CD8-positive, alpha-beta memory T cell (primary cell): ENCODE results near the gene PLEKHG4. TPM values are rescaled to one million over a fixed set of nuclear protein-coding genes. Genes with fewer than 3 reads are reported as not detected.

Source experiments
- CTCF ChIA-PET: fragments of 350-600 bp; sonication (Branson Sonifier 250); formaldehyde crosslinking; loops from one replicate; lab custom pipeline; 2021; ENCODE audit warnings: antibody characterized with exemption; lab: Charles Lee
- POLR2A ChIA-PET: fragments of 350-600 bp; sonication (Branson Sonifier 250); formaldehyde crosslinking; loops from one replicate; lab custom pipeline; 2021; ENCODE audit warnings: antibody characterized with exemption; lab: Charles Lee
- DNase-seq, 5 donors: peaks; one replicate each; pipeline versions ENCODE4 v3.0.0 to v3.0.0-alpha.2; 2020 to 2022; ENCODE audit warnings: mixed read lengths in 1 of 5
- H3K27ac ChIP-seq: one replicate; pipeline ENCODE4 v1.7.0; 2013; ENCODE audit warnings: low read depth, mild to moderate bottlenecking, low read length, moderate library complexity
- H3K27me3 ChIP-seq: 2 replicates; pipeline ENCODE4 v1.7.0; 2013; ENCODE audit warnings: low read length, mild to moderate bottlenecking; ENCODE audit not compliant: insufficient read depth, poor library complexity, severe bottlenecking
- H3K36me3 ChIP-seq: 2 replicates; pipeline ENCODE4 v1.7.0; 2013; ENCODE audit warnings: mild to moderate bottlenecking, low read length, moderate library complexity; ENCODE audit not compliant: insufficient read depth
- H3K4me1 ChIP-seq: 2 replicates; pipeline ENCODE4 v1.7.0; 2013; ENCODE audit warnings: mild to moderate bottlenecking, low read length, moderate library complexity; ENCODE audit not compliant: insufficient read depth
- H3K4me3 ChIP-seq: 2 replicates; pipeline ENCODE4 v1.7.0; 2013; ENCODE audit warnings: mild to moderate bottlenecking, low read length
- H3K9me3 ChIP-seq: 2 replicates; pipeline ENCODE4 v1.7.0; 2013; ENCODE audit warnings: mild to moderate bottlenecking, low read length
- H3K27ac Mint-ChIP-seq, 8 donors: one replicate each; pipeline ENCODE4 v1.8.0; 2020 to 2021; ENCODE audit warnings: mixed read lengths in 8 of 8, mild to moderate bottlenecking in 6 of 8, inconsistent platforms in 3 of 8, moderate library complexity in 3 of 8
- H3K27me3 Mint-ChIP-seq, 2 donors: one replicate each; pipeline ENCODE4 v1.8.0; 2020 to 2021; ENCODE audit warnings: mixed read lengths in 2 of 2, mild to moderate bottlenecking in 1 of 2, moderate library complexity in 1 of 2
- H3K36me3 Mint-ChIP-seq, 3 donors: one replicate each; pipeline ENCODE4 v1.8.0; 2020 to 2021; ENCODE audit warnings: mixed read lengths in 3 of 3, inconsistent platforms in 1 of 3, mild to moderate bottlenecking in 1 of 3
- H3K4me1 Mint-ChIP-seq, 3 donors: one replicate each; pipeline ENCODE4 v1.8.0; 2020 to 2021; ENCODE audit warnings: mixed read lengths in 3 of 3, inconsistent platforms in 1 of 3, mild to moderate bottlenecking in 1 of 3
- H3K4me3 Mint-ChIP-seq, 7 donors: one replicate each; pipeline ENCODE4 v1.8.0; 2020 to 2021; ENCODE audit warnings: mixed read lengths in 7 of 7, mild to moderate bottlenecking in 6 of 7, moderate library complexity in 4 of 7, inconsistent platforms in 2 of 7
- H3K9me3 Mint-ChIP-seq, 5 donors: one replicate each; pipeline ENCODE4 v1.8.0; 2020 to 2022; ENCODE audit warnings: mixed read lengths in 5 of 5, mild to moderate bottlenecking in 3 of 5, moderate library complexity in 2 of 5, inconsistent platforms in 1 of 5
- polyA plus RNA-seq: library from polyadenylated mRNA; unstranded; fragments of 300-500 nt; fragmentation: Illumina TruSeq; gene quantifications from one replicate; pipeline ENCODE4 v1.2.3, GENCODE V29; 2021
- total RNA-seq, 2 experiments: library from RNA; stranded (reverse); gene quantifications; one replicate each; pipeline ENCODE4 v1.2.3, GENCODE V29; 2021

The PLEKHG4 gene
- total and polyA plus RNA-seq, 3 experiments from 2014 or later, result 1.6 to 29.3 (median 25.3) TPM

GRCh38 chr16:67282447-67282805 lies 3.1 kb downstream of the PLEKHG4 start:
- peaks cover 17% of the 10 kb centered on the region for H3K4me1 ChIP-seq

GRCh38 chr16:67283039-67283825 lies 3.9 kb downstream of the PLEKHG4 start:
- H3K27me3 Mint-ChIP-seq, result no peaks in the 10 kb centered on the region
- Histone ChIP-seq H3K4me3 (no peak overlapping the region), H3K27ac (no peak overlapping the region), H3K36me3 (no peaks in the 10 kb centered on the region), H3K9me3 (no peaks in the 10 kb centered on the region), H3K4me1 (peaks cover 11% of the 10 kb centered on the region), H3K27me3 (no peaks in the 10 kb centered on the region)
- no peaks in the 10 kb centered on the region for H3K9me3 Mint-ChIP-seq
- POLR2A ChIA-PET, result no interaction called here
- peak overlapping the region in 1 of 8 donors; percentile 17 for H3K27ac Mint-ChIP-seq
- H3K4me1 Mint-ChIP-seq, result peaks cover 5 to 7% (median 5%) of the 10 kb centered on the region in 3 donors
- H3K36me3 Mint-ChIP-seq, result peaks cover 0 to 4% (median 2%) of the 10 kb centered on the region in 3 donors
- DNase-seq, result peak in 1 of 5 donors; percentile 15
- peak overlapping the region in 1 of 7 donors; percentile 11 for H3K4me3 Mint-ChIP-seq
- CTCF ChIA-PET, result interaction anchor here (0.5 to 1.0 kb wide), 2 partner anchors 43 to 117 kb away, joined by 3 read pairs; partner anchors contain the start of genes KCTD19 and LRRC36

More at GRCh38 chr16:67282447-67282805, 3.1 kb downstream of the PLEKHG4 start:
- ChIA-PET CTCF (no interaction called here), POLR2A (no interaction called here)
- H3K27ac Mint-ChIP-seq, result no peak overlapping the region
- Histone ChIP-seq H3K9me3 (no peaks in the 10 kb centered on the region), H3K27ac (no peak overlapping the region), H3K4me3 (no peak overlapping the region), H3K27me3 (no peaks in the 10 kb centered on the region), H3K36me3 (no peaks in the 10 kb centered on the region)
- H3K9me3 Mint-ChIP-seq, result no peaks in the 10 kb centered on the region
- DNase-seq, result peak in 1 of 5 donors; percentile 20
- H3K36me3 Mint-ChIP-seq, result peaks cover 0 to 4% (median 4%) of the 10 kb centered on the region in 3 donors
- peaks cover 5 to 13% (median 9%) of the 10 kb centered on the region in 3 donors for H3K4me1 Mint-ChIP-seq
- H3K4me3 Mint-ChIP-seq, result peak overlapping the region in 1 of 7 donors; percentile 46
- no peaks in the 10 kb centered on the region for H3K27me3 Mint-ChIP-seq

GRCh38 chr16:67283826-67284555 lies 4.7 kb downstream of the PLEKHG4 start:
- Histone ChIP-seq H3K36me3 (no peaks in the 10 kb centered on the region), H3K27ac (no peak overlapping the region), H3K9me3 (no peaks in the 10 kb centered on the region), H3K27me3 (no peaks in the 10 kb centered on the region), H3K4me3 (no peak overlapping the region), H3K4me1 (peaks cover 8% of the 10 kb centered on the region)
- Mint-ChIP-seq H3K27ac (peak overlapping the region in 2 of 8 donors; percentile 52 to 73), H3K4me1 (peaks cover 0 to 4% (median 2%) of the 10 kb centered on the region in 3 donors), H3K4me3 (no peak overlapping the region), H3K36me3 (peaks cover 0 to 4% (median 2%) of the 10 kb centered on the region in 3 donors), H3K9me3 (no peaks in the 10 kb centered on the region), H3K27me3 (no peaks in the 10 kb centered on the region)
- DNase-seq, result peak in 1 of 5 donors; percentile 28
- POLR2A ChIA-PET, result no interaction called here
- CTCF ChIA-PET, result interaction anchor here (0.5 to 1.7 kb wide), 3 partner anchors 25 to 116 kb away, joined by 3 to 4 read pairs (median 3); partner anchors contain the start of genes KCTD19 and LRRC36

DNA sequence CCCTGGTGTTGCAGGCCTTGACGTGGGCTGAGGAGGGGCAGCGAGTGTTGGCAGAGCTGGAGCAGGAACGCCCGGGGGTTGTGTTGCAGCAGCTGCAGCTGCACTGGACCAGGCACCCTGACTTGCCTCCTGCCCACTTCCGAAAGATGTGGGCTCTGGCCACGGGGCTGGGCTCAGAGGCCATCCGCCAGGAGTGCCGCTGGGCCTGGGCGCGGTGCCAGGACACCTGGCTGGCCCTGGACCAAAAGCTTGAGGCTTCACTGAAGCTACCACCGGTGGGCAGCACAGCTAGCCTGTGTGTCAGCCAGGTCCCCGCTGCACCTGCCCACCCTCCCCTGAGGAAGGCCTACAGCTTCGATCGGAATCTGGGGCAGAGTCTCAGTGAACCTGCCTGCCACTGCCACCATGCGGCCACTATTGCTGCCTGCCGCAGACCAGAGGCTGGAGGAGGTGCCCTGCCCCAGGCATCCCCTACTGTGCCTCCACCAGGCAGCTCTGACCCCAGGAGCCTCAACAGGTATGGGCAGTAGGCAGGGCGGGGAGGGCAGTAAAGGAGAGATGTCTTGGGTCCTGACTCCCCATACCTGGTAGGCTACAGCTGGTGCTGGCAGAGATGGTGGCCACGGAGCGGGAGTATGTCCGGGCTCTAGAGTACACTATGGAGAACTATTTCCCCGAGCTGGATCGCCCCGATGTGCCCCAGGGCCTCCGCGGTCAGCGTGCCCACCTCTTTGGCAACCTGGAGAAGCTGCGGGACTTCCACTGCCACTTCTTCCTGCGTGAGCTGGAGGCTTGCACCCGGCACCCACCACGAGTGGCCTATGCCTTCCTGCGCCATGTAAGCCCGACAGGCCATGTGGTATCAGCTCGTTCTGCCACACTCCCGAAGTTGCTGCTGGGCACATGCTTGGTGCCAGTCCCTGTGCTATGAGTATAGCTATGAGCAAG lies 5.6 kb downstream of the PLEKHG4 start:
- Mint-ChIP-seq H3K36me3 (peaks cover 0 to 4% (median 2%) of the 10 kb centered on the region in 3 donors), H3K27me3 (no peaks in the 10 kb centered on the region), H3K9me3 (no peaks in the 10 kb centered on the region), H3K4me1 (peaks cover 8 to 14% (median 12%) of the 10 kb centered on the region in 3 donors), H3K27ac (peak overlapping the region in 1 of 8 donors; percentile 35), H3K4me3 (no peak overlapping the region)
- ChIA-PET CTCF (interaction anchor here (0.6 to 1.7 kb wide), 3 partner anchors 26 to 132 kb away, joined by 3 to 4 read pairs (median 3); no protein-coding TSS in a partner anchor), POLR2A (interaction anchor here (0.5 kb wide), 1 partner anchor 41 kb away, joined by 3 read pairs; no protein-coding TSS in a partner anchor)
- H3K27me3 ChIP-seq, result no peaks in the 10 kb centered on the region
- no peaks in the 10 kb centered on the region for H3K9me3 ChIP-seq
- no peak overlapping the region for H3K27ac ChIP-seq
- no peak overlapping the region for H3K4me3 ChIP-seq
- H3K4me1 ChIP-seq, result peaks cover 11% of the 10 kb centered on the region
- H3K36me3 ChIP-seq, result no peaks in the 10 kb centered on the region
- peak in 1 of 5 donors; percentile 41 for DNase-seq

DNA sequence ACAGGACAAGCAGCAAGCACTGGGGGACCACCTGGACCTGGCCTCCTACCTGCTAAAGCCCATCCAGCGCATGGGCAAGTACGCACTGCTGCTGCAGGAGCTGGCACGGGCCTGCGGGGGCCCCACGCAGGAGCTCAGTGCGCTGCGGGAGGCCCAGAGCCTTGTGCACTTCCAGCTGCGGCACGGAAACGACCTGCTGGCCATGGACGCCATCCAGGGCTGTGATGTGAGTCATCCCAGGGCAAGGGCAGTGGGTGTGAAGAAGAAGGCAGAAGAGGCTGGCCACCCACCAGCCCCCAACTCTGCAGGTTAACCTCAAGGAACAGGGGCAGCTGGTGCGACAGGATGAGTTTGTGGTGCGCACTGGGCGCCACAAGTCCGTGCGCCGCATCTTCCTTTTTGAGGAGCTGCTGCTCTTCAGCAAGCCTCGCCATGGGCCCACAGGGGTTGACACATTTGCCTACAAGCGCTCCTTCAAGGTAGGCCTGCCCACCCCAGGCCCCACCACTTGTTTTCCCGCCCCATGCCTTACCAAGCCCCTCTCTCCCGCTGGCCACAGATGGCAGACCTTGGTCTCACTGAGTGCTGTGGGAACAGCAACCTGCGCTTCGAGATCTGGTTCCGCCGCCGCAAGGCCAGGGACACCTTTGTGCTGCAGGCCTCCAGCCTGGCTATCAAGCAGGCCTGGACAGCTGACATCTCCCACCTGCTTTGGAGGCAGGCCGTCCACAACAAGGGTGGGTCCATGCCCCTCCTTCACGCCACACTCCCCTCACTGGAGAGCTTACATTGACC lies 7.3 kb downstream of the PLEKHG4 start:
- no peak overlapping the region for H3K27ac ChIP-seq
- Mint-ChIP-seq H3K27ac (no peak overlapping the region), H3K4me3 (no peak overlapping the region), H3K9me3 (no peaks in the 10 kb centered on the region), H3K36me3 (peaks cover 0 to 4% (median 2%) of the 10 kb centered on the region in 3 donors), H3K27me3 (no peaks in the 10 kb centered on the region), H3K4me1 (peaks cover 16 to 22% (median 19%) of the 10 kb centered on the region in 3 donors)
- ChIA-PET CTCF (no interaction called here), POLR2A (no interaction called here)
- H3K4me1 ChIP-seq, result peaks cover 10% of the 10 kb centered on the region
- H3K27me3 ChIP-seq, result no peaks in the 10 kb centered on the region
- H3K9me3 ChIP-seq, result no peaks in the 10 kb centered on the region
- no peak overlapping the region for H3K4me3 ChIP-seq
- peak in 1 of 5 donors; percentile 32 for DNase-seq
- H3K36me3 ChIP-seq, result no peaks in the 10 kb centered on the region

DNA sequence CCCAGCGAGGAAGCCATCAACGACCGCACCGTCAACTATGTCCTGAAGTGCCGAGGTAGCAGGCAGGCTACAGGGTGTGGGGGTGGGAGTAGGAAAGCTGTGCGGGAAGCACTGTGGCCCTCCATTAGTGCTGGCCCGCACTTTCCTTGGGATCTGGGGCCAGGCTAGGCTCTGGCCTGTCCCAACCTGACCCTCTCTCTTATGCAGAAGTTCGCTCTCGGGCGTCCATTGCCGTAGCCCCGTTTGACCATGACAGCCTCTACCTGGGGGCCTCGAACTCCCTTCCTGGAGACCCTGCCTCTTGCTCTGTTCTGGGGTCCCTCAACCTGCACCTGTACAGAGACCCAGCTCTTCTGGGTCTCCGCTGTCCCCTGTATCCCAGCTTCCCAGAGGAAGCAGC lies 8.6 kb downstream of the PLEKHG4 start:
- no peaks in the 10 kb centered on the region for H3K36me3 ChIP-seq
- no peaks in the 10 kb centered on the region for H3K9me3 ChIP-seq
- Mint-ChIP-seq H3K36me3 (peaks cover 0 to 4% (median 2%) of the 10 kb centered on the region in 3 donors), H3K4me1 (peaks cover 16 to 22% (median 19%) of the 10 kb centered on the region in 3 donors), H3K27me3 (no peaks in the 10 kb centered on the region), H3K9me3 (no peaks in the 10 kb centered on the region), H3K27ac (no peak overlapping the region), H3K4me3 (no peak overlapping the region)
- H3K27me3 ChIP-seq, result no peaks in the 10 kb centered on the region
- CTCF ChIA-PET, result interaction anchor here (1.2 kb wide), 1 partner anchor 9 kb away, joined by 3 read pairs; no protein-coding TSS in a partner anchor
- no peak overlapping the region for H3K4me3 ChIP-seq
- DNase-seq, result no peak
- H3K4me1 ChIP-seq, result peaks cover 10% of the 10 kb centered on the region
- no peak overlapping the region for H3K27ac ChIP-seq
- POLR2A ChIA-PET, result no interaction called here

DNA sequence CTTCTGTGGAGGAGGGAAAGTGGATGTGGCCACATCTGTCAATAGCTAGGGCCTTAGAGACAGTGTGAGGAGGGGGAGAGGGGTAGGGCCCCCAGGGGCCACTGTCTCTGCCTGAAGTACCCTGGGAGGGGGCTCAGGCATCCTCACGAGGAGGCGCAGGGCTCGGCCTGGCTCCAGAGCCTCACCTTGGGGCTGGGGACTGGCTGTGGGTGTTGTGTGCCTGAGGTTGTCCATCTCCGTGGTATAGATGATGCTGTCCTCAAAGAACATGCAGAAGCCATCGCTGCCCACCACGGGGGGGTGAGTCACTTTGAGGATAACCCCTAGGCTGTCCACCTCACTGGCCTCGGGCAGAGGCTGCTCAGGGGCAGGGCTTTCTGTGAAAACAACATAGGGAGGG lies 12.1 kb downstream of the PLEKHG4 start:
- H3K27ac Mint-ChIP-seq, result peak overlapping the region in 1 of 8 donors; percentile 70
- H3K27ac ChIP-seq, result no peak overlapping the region
- no peaks in the 10 kb centered on the region for H3K27me3 Mint-ChIP-seq
- no peak for DNase-seq
- ChIA-PET CTCF (no interaction called here), POLR2A (no interaction called here)
- peaks cover 16 to 29% (median 17%) of the 10 kb centered on the region in 3 donors for H3K4me1 Mint-ChIP-seq
- no peaks in the 10 kb centered on the region for H3K36me3 ChIP-seq
- H3K27me3 ChIP-seq, result no peaks in the 10 kb centered on the region
- H3K9me3 ChIP-seq, result no peaks in the 10 kb centered on the region
- H3K36me3 Mint-ChIP-seq, result peaks cover 0 to 2% (median 0%) of the 10 kb centered on the region in 3 donors
- no peak overlapping the region for H3K4me3 ChIP-seq
- no peak overlapping the region for H3K4me3 Mint-ChIP-seq
- H3K4me1 ChIP-seq, result peaks cover 10% of the 10 kb centered on the region
- H3K9me3 Mint-ChIP-seq, result no peaks in the 10 kb centered on the region
